Immature natural killer cell (primary cell): ENCODE measurements around the gene POLN. TPM values are rescaled to one million over a fixed set of nuclear protein-coding genes. Genes with fewer than 3 reads are reported as not detected.
A peak's percentile ranks its signal among the peaks of the same experiment; 100 is the strongest.

Experiments
- DNase-seq, 3 donors: peaks; one replicate each; pipeline ENCODE4 v3.0.0; 2022; ENCODE audit warnings: mixed read lengths in 1 of 3
- H3K27ac Mint-ChIP-seq, 6 donors: one replicate each; pipeline ENCODE4 v1.8.0; 2020; ENCODE audit warnings: mixed read lengths in 6 of 6, mild to moderate bottlenecking in 5 of 6, inconsistent platforms in 4 of 6, moderate library complexity in 3 of 6
- H3K27me3 Mint-ChIP-seq, 3 donors: one replicate each; pipeline ENCODE4 v1.8.0; 2020 to 2021; ENCODE audit warnings: low read depth in 3 of 3, mild to moderate bottlenecking in 3 of 3, mixed read lengths in 3 of 3, moderate library complexity in 3 of 3, inconsistent platforms in 1 of 3
- H3K36me3 Mint-ChIP-seq, 3 donors: one replicate each; pipeline ENCODE4 v1.8.0; 2020; ENCODE audit warnings: mixed read lengths in 3 of 3, inconsistent platforms in 2 of 3, mild to moderate bottlenecking in 2 of 3
- H3K4me1 Mint-ChIP-seq, 2 donors: one replicate each; pipeline ENCODE4 v1.8.0; 2020; ENCODE audit warnings: inconsistent platforms in 2 of 2, mild to moderate bottlenecking in 2 of 2, mixed read lengths in 2 of 2, moderate library complexity in 1 of 2
- H3K4me3 Mint-ChIP-seq, 5 donors: one replicate each; pipeline ENCODE4 v1.8.0; 2020; ENCODE audit warnings: mild to moderate bottlenecking in 5 of 5, mixed read lengths in 5 of 5, inconsistent platforms in 3 of 5, moderate library complexity in 3 of 5
- H3K9me3 Mint-ChIP-seq, 6 donors: one replicate each; pipeline ENCODE4 v1.8.0; 2020; ENCODE audit warnings: mild to moderate bottlenecking in 6 of 6, mixed read lengths in 6 of 6, inconsistent platforms in 4 of 6, moderate library complexity in 3 of 6
- polyA plus RNA-seq, 3 donors: library from polyadenylated mRNA; unstranded; fragments of 300-500 nt; fragmentation: Illumina TruSeq; gene quantifications; one replicate each; pipeline ENCODE4 v1.2.3, GENCODE V29; 2021

POLN gene
- polyA plus RNA-seq = 1 to 10 TPM in 1 of 3 donors, under 1 TPM in 1, not detected in 1; 0.41 to 1.6 TPM

DNA sequence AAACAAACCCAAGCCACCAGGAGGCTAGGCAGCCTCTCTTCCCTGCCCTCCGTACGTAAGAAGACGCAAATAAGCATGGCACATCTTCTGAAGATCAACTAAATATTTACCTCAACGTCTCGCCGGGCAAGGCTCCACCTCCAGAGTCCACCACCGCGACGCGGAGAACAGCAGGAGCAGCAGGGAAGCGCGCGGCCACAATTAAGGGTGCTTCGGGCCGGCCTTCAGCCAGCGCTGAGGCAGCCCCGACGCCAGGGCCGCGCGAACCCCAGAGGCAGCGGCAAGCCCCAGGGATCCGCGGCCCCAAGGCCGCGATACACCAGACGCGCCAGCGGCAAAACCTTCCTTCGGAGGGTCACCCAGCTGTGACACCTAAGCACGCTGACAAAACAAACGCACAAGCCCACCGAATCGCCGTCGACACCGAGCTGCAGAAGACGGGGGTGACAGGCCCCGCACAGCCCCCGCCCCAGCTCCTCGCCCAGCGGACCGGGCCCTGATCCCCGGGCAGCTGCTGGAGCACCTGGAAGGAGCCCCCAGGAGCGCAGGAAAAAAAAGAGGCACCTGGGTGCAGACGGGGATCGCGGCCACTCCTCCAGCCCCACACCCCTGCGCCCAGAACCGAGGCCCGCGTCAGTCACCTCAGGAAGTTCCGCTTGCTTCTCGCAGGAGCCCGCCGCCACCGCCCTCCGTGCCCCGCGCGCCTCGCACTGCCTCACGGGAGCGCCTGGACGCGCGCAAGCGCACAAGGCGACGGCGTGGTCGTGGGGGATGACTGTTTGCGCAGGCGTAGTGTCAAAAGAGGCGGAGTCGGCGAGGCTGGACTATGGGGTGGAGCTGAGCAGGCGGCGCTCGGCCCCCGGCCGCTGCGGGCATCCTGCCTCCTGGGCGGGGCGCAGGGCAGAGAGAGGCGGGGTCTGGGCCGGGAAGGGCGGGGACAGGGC, at the start of gene POLN, which contains the start of gene HAUS3:
TSS of gene POLN (minus strand) at position 712 of the 944 bp plus-strand sequence. CDS start 12,890 bp downstream, outside the sequence.
TSS of gene HAUS3 (minus strand) at position 712 of the 944 bp plus-strand sequence. CDS start 1,175 bp downstream, outside the sequence.
- no peaks in the 10 kb centered on the region for H3K9me3 Mint-ChIP-seq
- H3K27ac Mint-ChIP-seq = peak within 1 kb of the TSS; percentile 87 to 93 (median 90)
- peak; percentile 100 for DNase-seq
- peaks cover 0 to 9% (median 5%) of the 10 kb centered on the region in 3 donors for H3K36me3 Mint-ChIP-seq
- H3K4me1 Mint-ChIP-seq = peaks cover 45 to 67% of the 10 kb centered on the region in 2 donors
- peaks cover 6 to 17% (median 14%) of the 10 kb centered on the region in 3 donors for H3K27me3 Mint-ChIP-seq
- peak within 1 kb of the TSS; percentile 83 to 92 (median 89) for H3K4me3 Mint-ChIP-seq

DNA sequence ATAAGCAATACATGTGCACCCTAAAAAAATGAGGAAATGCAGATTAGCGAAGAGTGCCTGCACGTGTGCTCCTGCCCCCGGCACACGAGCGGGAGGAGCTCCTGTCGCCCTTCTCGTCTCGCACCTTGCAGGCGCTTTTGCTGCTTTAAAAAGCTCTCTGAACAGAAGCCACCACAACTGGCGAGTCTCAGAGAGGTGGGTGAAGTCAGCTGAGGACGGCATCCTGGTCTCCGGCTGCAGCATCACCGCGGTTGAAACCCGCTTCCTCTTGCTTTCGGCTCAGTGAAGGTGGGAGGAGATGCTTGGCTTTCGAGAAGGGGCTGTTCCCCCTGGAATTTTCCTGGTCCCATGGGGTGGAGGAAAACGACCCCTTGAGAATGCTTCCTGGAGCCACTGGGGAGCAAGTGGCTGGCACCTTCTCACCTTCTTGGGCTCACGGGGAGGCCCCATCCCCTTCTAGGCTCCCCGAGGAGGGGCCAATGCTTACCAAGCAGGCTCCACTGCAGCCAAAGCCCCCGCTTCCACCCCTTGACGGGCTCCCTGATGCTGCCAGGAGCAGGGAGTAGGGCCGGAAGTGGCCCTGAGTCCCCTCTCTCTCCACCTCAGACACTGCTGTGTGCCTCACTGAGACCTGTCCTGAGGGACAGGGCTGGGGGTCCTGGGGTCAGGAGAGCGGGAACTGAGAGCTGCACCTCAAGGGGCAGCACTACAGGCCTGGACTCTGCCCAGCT, 49.2 kb upstream of the POLN start:
- peak overlapping the region; percentile 77 to 86 (median 80) for H3K4me3 Mint-ChIP-seq
- peaks cover 0 to 20% (median 11%) of the 10 kb centered on the region in 3 donors for H3K36me3 Mint-ChIP-seq
- peaks cover 28 to 34% of the 10 kb centered on the region in 2 donors for H3K4me1 Mint-ChIP-seq
- peak overlapping the region; percentile 85 to 100 (median 97) for H3K27ac Mint-ChIP-seq
- no peaks in the 10 kb centered on the region for H3K9me3 Mint-ChIP-seq
- H3K27me3 Mint-ChIP-seq = peaks cover 11 to 16% (median 11%) of the 10 kb centered on the region in 3 donors
- DNase-seq = peak; percentile 93

DNA sequence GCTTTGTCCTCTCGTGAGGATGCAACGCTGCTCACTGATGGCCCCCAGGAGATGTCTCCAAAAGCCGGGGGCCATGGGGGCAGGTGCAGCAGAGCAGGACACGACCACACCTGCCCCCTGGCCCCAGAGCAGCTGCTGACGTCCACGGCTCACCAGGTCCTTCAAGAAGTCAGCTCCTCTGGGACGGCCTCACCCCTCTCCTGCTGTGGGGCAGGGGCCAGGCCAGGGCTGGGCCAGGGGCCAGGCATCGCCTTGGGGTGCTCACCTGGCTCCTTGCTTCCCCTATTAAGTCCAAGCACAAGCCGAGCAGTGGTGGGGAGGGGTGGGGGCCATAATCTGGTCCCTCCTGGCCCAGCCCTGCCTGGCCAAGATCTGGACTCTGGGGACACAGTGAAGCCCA, 48.6 kb upstream of the POLN start:
- Mint-ChIP-seq H3K27me3 (peaks cover 11 to 17% (median 11%) of the 10 kb centered on the region in 3 donors), H3K27ac (peak overlapping the region; percentile 85 to 100 (median 97)), H3K9me3 (no peaks in the 10 kb centered on the region), H3K4me3 (peak overlapping the region; percentile 77 to 86 (median 80)), H3K4me1 (peaks cover 28 to 30% of the 10 kb centered on the region in 2 donors), H3K36me3 (peaks cover 0 to 21% (median 12%) of the 10 kb centered on the region in 3 donors)
- DNase-seq = no peak

DNA sequence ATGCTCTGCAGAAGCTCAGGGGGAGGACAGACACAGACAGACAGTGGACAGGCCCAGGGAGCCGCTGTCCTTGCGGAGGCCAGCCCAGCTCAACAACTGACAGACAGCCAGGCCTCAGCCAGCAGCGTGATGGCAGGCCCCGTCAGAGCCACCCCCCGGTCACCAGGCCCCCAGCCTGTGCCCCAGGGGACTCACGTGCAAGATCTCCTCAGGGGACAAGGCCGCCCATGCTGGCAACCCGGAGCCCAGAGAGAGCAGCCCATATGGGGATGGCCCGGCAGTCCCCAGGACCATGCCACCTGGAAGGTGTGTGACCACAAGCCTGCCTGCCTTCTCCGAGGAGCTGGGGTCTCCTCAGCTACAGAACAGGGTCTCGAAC, 48.0 kb upstream of the POLN start:
- Mint-ChIP-seq H3K9me3 (no peaks in the 10 kb centered on the region), H3K27ac (peak overlapping the region in 5 of 6 donors; percentile 96 to 100 (median 97)), H3K27me3 (peaks cover 11 to 18% (median 11%) of the 10 kb centered on the region in 3 donors), H3K36me3 (peaks cover 0 to 23% (median 13%) of the 10 kb centered on the region in 3 donors), H3K4me3 (peak overlapping the region in 3 of 5 donors; percentile 13 to 59 (median 49)), H3K4me1 (peaks cover 30% of the 10 kb centered on the region in 2 donors)
- no peak for DNase-seq

DNA sequence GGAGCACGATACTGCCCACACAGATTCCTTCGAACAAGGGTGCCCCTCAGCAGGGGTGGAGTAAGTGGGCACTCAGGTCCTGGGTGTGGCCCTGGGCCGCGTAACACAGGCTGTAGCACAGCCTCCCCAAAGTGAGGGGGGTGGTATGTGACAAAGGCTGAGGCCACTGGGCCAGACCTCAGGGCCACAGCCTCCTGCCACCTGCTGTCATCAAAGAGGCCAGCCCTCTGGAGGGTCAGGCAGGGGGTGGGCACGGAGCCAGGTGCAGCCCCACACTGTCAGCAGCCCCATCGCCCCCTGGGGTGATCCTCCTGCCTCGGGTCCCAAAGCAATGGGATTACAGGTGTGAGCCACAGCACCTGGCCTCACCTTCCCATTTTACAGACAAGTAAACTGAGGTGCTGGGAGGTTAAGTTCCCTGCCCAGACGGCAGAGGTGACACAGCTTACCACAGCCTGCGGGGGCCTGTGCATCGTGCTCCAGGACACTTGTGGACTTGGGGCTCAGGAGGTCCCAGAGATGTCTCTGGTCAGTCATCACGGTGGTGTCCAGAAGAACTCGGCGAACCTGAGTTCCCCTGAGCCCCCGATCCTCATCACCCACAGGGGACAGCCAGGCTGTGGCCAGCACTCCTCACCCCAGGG, 47.5 kb upstream of the POLN start:
- DNase-seq = no peak
- H3K36me3 Mint-ChIP-seq = peaks cover 0 to 21% (median 13%) of the 10 kb centered on the region in 3 donors
- peak overlapping the region in 2 of 5 donors; percentile 13 to 49 for H3K4me3 Mint-ChIP-seq
- peaks cover 11 to 18% (median 11%) of the 10 kb centered on the region in 3 donors for H3K27me3 Mint-ChIP-seq
- H3K4me1 Mint-ChIP-seq = peaks cover 31% of the 10 kb centered on the region in 2 donors
- peak overlapping the region in 5 of 6 donors; percentile 96 to 100 (median 97) for H3K27ac Mint-ChIP-seq
- H3K9me3 Mint-ChIP-seq = no peaks in the 10 kb centered on the region

DNA sequence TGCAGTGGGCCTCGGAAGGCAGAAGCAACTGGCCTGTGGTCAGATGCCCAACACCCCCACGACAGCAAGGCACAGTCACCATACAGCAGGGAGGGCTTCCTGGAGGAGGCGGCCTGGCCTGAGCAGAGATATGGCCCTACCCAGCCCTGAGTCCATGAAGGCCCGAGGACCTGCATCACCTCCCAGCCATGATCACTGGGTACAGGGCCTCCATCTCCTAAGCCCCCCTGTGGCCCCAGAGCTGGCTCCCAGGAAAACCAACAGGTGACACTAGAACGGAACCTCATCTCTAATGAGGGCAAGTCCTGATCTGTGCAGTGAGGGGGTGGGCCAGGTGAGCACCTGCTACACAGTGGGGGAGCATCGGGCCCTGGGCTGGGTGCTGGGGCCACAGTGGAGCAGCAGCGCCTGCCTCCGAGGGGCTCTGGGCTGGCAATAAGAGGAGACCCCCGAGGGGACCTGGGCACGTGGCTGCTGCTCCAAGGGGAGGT, 46.2 kb upstream of the POLN start:
- no peak overlapping the region for H3K4me3 Mint-ChIP-seq
- H3K4me1 Mint-ChIP-seq = peaks cover 31 to 32% of the 10 kb centered on the region in 2 donors
- H3K36me3 Mint-ChIP-seq = peaks cover 0 to 21% (median 17%) of the 10 kb centered on the region in 3 donors
- peak overlapping the region in 5 of 6 donors; percentile 57 to 100 (median 88) for H3K27ac Mint-ChIP-seq
- DNase-seq = no peak
- H3K27me3 Mint-ChIP-seq = peaks cover 11 to 18% (median 11%) of the 10 kb centered on the region in 3 donors
- no peaks in the 10 kb centered on the region for H3K9me3 Mint-ChIP-seq

DNA sequence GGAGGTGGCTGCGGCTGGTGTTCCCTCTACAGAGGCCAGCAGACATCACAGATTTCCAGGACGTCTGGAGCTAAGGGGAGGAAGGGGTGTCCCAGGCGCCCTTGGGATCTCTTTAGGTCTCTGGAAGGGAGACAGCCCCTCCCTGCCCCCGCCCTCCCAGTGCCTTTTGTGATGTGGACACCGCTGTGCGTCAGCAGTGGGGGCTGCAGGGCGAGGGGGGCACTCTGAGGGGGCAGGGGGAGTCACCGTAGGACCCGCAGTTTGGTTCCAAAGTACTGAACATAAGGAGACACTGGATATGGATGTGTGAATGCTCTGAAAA, 45.6 kb upstream of the POLN start:
- no peaks in the 10 kb centered on the region for H3K9me3 Mint-ChIP-seq
- H3K27me3 Mint-ChIP-seq = peaks cover 11 to 19% (median 11%) of the 10 kb centered on the region in 3 donors
- H3K4me3 Mint-ChIP-seq = no peak overlapping the region
- peaks cover 0 to 19% (median 14%) of the 10 kb centered on the region in 3 donors for H3K36me3 Mint-ChIP-seq
- H3K4me1 Mint-ChIP-seq = peaks cover 33 to 36% of the 10 kb centered on the region in 2 donors
- peak overlapping the region in 5 of 6 donors; percentile 57 to 100 (median 88) for H3K27ac Mint-ChIP-seq
- no peak for DNase-seq

DNA sequence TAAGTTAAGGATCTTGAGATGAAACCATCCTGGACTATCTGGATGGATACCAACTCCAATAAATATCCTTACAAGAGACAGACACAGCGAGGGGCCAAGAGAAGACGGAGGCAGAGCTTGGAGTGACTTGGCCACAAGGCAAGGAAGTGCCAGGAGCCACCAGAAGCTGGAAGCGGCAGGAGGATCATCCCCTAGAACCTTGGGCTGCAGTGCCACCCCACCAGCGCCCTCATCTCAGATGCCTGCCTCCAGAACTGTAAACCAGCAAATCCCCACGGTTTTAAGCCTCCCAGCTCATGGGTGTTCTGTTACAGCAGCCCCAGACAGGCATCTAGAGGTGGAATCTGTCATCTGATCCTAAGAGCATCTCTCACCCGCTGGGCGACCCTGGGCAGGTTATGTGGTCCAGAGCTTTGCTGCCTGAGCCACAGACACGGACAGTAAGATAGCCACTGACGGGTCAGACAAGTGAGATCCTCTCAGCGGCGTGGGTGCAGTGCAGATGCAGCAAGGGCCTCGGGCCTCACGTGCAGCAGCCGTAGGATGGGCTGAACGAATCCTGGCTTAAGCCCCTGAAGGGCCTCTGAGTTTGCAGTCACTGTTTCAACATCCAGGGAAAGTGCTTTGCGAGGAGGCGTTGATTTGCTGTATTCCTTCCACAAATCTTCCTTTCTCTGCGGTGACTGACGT, 45.1 kb upstream of the POLN start:
- H3K36me3 Mint-ChIP-seq = peaks cover 0 to 24% (median 16%) of the 10 kb centered on the region in 3 donors
- no peak for DNase-seq
- H3K4me3 Mint-ChIP-seq = peak overlapping the region in 1 of 5 donors; percentile 41
- H3K9me3 Mint-ChIP-seq = no peaks in the 10 kb centered on the region
- H3K4me1 Mint-ChIP-seq = peaks cover 36 to 37% of the 10 kb centered on the region in 2 donors
- peaks cover 13 to 24% (median 15%) of the 10 kb centered on the region in 3 donors for H3K27me3 Mint-ChIP-seq
- peak overlapping the region in 5 of 6 donors; percentile 54 to 100 (median 69) for H3K27ac Mint-ChIP-seq

DNA sequence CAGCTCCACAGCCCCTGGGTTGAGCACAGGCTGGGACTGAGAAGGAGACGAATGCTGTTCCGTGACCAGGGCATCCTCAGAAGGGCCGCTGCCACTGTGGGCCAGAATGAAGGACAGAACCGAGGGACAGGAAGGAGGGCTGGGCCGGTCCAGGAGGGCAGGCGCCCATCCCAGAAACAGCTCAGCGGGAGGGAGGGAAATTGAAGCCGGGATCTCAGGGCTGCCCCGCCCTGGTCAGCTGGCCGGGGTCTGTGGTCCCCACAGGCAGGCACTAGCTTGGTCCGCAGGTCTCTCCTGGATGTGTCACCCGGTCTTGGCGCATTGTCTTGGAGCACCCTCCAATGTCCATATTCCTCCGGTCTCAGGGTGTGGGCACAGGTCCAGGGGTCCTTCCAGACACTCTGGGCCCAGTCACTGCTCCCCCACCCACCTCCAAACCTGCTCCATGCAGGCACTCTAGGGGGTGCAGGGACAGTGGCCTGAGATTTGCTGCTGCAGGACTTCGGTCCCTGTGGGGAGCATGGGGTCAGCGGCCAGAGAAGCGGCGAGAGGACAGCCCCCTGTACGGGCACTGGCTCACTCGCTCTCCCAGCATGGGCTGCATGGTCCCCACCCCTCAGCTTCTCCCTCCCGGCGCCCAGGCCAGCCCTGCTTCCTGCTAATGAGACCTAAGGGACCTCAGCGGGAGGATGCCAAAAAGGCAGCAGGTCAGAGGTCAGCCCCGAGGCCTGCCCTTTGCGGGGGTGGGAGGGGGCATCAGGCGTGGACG, 43.9 kb upstream of the POLN start:
- Mint-ChIP-seq H3K27me3 (peaks cover 13 to 22% (median 15%) of the 10 kb centered on the region in 3 donors), H3K36me3 (peaks cover 0 to 22% (median 16%) of the 10 kb centered on the region in 3 donors), H3K9me3 (no peaks in the 10 kb centered on the region), H3K4me1 (peaks cover 41% of the 10 kb centered on the region in 2 donors), H3K27ac (peak overlapping the region in 5 of 6 donors; percentile 74 to 100 (median 88)), H3K4me3 (no peak overlapping the region)
- DNase-seq = no peak

DNA sequence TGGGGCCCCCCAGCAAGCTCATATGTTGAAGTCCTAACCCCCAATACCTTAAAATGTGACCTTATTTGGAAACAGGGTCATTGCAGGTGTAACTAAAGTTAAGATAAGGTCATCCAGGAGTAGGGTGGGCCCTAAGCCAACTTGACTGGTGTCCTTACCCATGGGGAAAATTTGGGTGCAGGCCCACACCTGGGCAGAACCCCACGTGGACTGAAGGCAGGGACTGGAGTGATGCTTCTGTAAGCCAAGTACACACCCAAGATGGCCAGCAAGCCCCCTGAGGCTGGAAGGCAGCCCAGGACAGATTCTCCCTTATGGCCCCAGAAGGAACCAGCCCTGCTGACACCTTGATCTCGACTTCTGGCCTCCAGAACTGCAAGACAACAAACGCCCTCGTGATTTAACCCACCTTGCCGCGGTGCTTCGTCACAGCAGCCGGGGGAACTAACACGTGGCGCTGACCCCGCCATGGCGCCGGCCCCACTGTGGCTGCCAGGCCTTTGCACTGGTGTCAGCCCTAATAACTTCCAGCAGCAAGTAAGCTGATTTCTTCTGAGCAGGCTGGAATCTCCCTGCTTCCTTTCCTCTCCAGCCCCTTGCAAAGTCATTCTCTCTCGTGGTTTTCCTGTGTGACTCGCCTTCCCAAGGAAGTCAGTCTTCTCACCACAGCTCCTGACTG, 43.2 kb upstream of the POLN start:
- Mint-ChIP-seq H3K27me3 (peaks cover 12 to 21% (median 13%) of the 10 kb centered on the region in 3 donors), H3K27ac (peak overlapping the region in 5 of 6 donors; percentile 74 to 100 (median 88)), H3K4me3 (peak overlapping the region in 1 of 5 donors; percentile 20), H3K4me1 (peaks cover 38 to 44% of the 10 kb centered on the region in 2 donors), H3K9me3 (no peaks in the 10 kb centered on the region), H3K36me3 (peaks cover 0 to 20% (median 16%) of the 10 kb centered on the region in 3 donors)
- DNase-seq = peak; percentile 48 to 61 (median 60)

DNA sequence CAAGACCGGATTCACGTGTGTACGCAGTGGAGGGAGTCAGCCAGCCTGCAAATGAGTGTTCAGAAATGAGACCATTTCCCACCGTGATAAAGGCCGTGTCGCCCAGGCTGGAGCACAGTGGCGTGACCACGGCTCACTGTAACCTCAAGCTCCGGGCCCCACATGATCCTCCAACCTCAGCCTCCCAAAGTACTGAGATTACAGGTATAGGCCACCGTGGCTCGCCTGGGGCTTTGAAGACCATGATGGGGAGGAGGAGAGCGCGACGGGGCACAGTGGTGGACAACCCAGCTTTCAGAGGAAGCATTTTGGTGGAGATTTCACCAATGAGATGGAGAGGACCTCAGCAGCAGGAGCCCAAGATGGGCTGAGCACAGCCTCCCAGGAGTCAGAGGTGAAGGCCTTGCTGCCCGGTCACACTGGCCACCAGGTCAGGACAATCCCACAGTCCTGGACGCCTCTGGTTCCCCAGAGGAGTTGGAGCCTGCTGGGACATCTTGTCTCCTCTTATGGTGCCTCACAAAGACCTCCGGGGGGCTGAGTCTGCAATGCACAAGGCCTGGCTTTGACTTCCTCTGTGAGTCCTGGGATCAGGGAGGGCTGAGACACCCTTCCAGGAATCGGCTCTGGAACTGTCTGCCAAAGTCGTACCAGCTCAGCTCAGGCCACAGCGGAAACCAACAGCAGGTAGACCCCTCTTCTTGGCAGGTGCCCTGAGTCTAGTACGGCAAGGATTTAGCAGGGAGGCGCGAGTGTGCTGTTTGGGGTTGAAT, 42.4 kb upstream of the POLN start:
- Mint-ChIP-seq H3K36me3 (peaks cover 0 to 20% (median 16%) of the 10 kb centered on the region in 3 donors), H3K4me3 (no peak overlapping the region), H3K27ac (peak overlapping the region in 5 of 6 donors; percentile 72 to 100 (median 100)), H3K4me1 (peaks cover 38 to 44% of the 10 kb centered on the region in 2 donors), H3K27me3 (peaks cover 12 to 22% (median 16%) of the 10 kb centered on the region in 3 donors), H3K9me3 (no peaks in the 10 kb centered on the region)
- DNase-seq = no peak
